Measurements from ENCODE around the gene MTA2.
A peak's percentile ranks its signal among the peaks of the same experiment; 100 is the strongest.
"Not testable (repeated sequence)": the region's sequence is repeated elsewhere in the genome, so short reads cannot be mapped to it uniquely, and the experiment has no call there.

The MTA2 gene

DNA sequence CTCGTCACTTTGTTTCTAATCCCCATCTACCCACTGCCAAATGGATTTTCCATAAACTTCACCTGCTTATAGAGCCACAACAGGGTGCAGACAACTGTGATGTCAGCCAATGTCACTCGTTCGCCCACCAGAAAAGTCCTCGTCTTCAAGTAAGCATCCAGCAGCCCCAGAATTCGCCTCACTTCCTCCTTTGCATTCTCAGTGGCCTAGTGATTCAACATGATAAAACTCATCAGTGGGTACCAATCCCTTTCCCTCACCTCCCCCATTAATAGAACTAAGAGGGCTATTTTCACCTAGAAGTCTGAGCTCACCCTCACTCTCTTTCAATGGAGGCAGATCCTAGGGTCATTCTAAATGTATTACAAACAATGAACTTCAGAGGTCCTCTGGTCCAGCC, 30.8 kb downstream of the MTA2 start:
- not testable (repeated sequence) for H3K4me1 ChIP-seq (ENCODE audit: control insufficient read depth, insufficient read depth, low read length)

GRCh38 chr11:62569611-62570010, 32.1 kb downstream of the MTA2 start:
- H3K4me1 ChIP-seq (ENCODE audit: control insufficient read depth, insufficient read depth, low read length), result peaks cover 7% of the 10 kb centered on the region
- H3K27me3 ChIP-seq (ENCODE audit: control insufficient read depth, insufficient read depth, low read length), result no peaks in the 10 kb centered on the region
- H3K9ac ChIP-seq (ENCODE audit: low read depth, low read length), result no peak overlapping the region
- H3K9me3 ChIP-seq (ENCODE audit: control insufficient read depth, insufficient read depth, low read length), result no peaks in the 10 kb centered on the region
- H3K36me3 ChIP-seq (ENCODE audit: control insufficient read depth, insufficient read depth, low read length), result peaks cover 71% of the 10 kb centered on the region
- no peak overlapping the region for H3K4me3 ChIP-seq (ENCODE audit: low read depth, low read length)

More for the DNA sequence above, 30.8 kb downstream of the MTA2 start:
- not testable (repeated sequence) for H3K9ac ChIP-seq (ENCODE audit: low read depth, low read length); H3K4me3 ChIP-seq (ENCODE audit: low read depth, low read length); H3K9me3 ChIP-seq (ENCODE audit: control insufficient read depth, insufficient read depth, low read length); H3K27me3 ChIP-seq (ENCODE audit: control insufficient read depth, insufficient read depth, low read length)
- H3K36me3 ChIP-seq (ENCODE audit: control insufficient read depth, insufficient read depth, low read length), result peaks cover 68% of the 10 kb centered on the region

GRCh38 chr11:62567018-62567633, 34.5 kb downstream of the MTA2 start:
- Histone ChIP-seq H3K9ac (ENCODE audit: low read depth, low read length) (no peak overlapping the region), H3K36me3 (ENCODE audit: control insufficient read depth, insufficient read depth, low read length) (peaks cover 73% of the 10 kb centered on the region), H3K4me1 (ENCODE audit: control insufficient read depth, insufficient read depth, low read length) (peaks cover 4% of the 10 kb centered on the region), H3K27me3 (ENCODE audit: control insufficient read depth, insufficient read depth, low read length) (no peaks in the 10 kb centered on the region), H3K9me3 (ENCODE audit: control insufficient read depth, insufficient read depth, low read length) (no peaks in the 10 kb centered on the region), H3K4me3 (ENCODE audit: low read depth, low read length) (no peak overlapping the region)

DNA sequence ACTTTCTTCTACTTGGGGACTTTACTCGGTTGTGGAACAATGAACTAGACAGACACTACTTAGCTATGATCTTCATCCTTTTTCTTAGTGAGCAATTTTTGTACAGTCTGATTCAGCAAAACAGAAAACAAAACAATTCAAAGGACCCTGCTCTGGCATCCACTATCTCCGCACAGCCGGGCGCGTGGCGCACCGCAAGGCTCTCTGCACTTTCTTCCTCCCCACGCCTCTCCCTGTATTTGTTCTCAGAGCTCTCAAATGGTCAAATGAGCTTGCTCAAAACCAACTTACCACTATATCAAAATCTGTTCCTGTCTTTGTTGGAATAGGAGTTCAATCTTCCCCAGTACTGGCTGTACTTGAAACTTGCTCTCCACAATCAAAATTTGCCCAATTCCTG, 35.4 kb downstream of the MTA2 start:
- Histone ChIP-seq H3K4me3 (ENCODE audit: low read depth, low read length) (no peak overlapping the region), H3K4me1 (ENCODE audit: control insufficient read depth, insufficient read depth, low read length) (peaks cover 2% of the 10 kb centered on the region), H3K27me3 (ENCODE audit: control insufficient read depth, insufficient read depth, low read length) (no peaks in the 10 kb centered on the region), H3K36me3 (ENCODE audit: control insufficient read depth, insufficient read depth, low read length) (peaks cover 65% of the 10 kb centered on the region), H3K9me3 (ENCODE audit: control insufficient read depth, insufficient read depth, low read length) (no peaks in the 10 kb centered on the region), H3K9ac (ENCODE audit: low read depth, low read length) (no peak overlapping the region)

- H3K36me3 ChIP-seq (ENCODE audit: control insufficient read depth, insufficient read depth, low read length), result peaks cover 56% of the 10 kb centered on the region
- no peaks in the 10 kb centered on the region for H3K9me3 ChIP-seq (ENCODE audit: control insufficient read depth, insufficient read depth, low read length)
- no peaks in the 10 kb centered on the region for H3K27me3 ChIP-seq (ENCODE audit: control insufficient read depth, insufficient read depth, low read length)
- no peak overlapping the region for H3K9ac ChIP-seq (ENCODE audit: low read depth, low read length)
- H3K4me3 ChIP-seq (ENCODE audit: low read depth, low read length), result no peak overlapping the region
- peaks cover 9% of the 10 kb centered on the region for H3K4me1 ChIP-seq (ENCODE audit: control insufficient read depth, insufficient read depth, low read length)
Observed at GRCh38 chr11:62565100-62565802, 36.4 kb downstream of the MTA2 start.

DNA sequence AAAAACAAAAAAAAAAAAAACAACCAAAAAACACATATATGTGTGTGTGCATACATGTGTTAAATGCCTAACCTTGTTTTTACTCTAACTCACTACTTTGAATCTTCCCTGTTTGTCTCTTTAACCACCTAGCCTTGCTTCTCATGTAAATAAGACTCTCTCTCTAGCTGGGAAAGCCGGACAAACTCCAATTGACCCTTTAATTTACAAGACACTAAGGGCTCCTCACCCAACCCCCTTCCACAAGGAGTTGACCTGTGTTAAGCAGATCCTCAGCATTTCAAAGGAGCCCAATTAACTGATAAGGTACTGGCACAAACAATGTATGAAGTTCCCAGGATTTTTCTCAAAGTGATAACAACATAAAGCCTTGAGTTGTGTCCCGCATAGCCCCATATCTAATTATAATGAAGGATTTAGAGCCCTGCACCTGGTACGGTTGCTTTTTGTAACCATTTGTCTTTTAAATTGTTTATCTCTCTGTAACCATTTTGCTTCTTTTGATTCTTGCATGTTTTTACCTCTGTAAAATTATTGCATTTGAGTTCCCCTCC, 39.9 kb downstream of the MTA2 start:
- not testable (repeated sequence) for H3K4me3 ChIP-seq (ENCODE audit: low read depth, low read length); H3K9me3 ChIP-seq (ENCODE audit: control insufficient read depth, insufficient read depth, low read length); H3K27me3 ChIP-seq (ENCODE audit: control insufficient read depth, insufficient read depth, low read length); H3K9ac ChIP-seq (ENCODE audit: low read depth, low read length)
- peaks cover 49% of the 10 kb centered on the region for H3K36me3 ChIP-seq (ENCODE audit: control insufficient read depth, insufficient read depth, low read length)
- peaks cover 28% of the 10 kb centered on the region for H3K4me1 ChIP-seq (ENCODE audit: control insufficient read depth, insufficient read depth, low read length)

DNA sequence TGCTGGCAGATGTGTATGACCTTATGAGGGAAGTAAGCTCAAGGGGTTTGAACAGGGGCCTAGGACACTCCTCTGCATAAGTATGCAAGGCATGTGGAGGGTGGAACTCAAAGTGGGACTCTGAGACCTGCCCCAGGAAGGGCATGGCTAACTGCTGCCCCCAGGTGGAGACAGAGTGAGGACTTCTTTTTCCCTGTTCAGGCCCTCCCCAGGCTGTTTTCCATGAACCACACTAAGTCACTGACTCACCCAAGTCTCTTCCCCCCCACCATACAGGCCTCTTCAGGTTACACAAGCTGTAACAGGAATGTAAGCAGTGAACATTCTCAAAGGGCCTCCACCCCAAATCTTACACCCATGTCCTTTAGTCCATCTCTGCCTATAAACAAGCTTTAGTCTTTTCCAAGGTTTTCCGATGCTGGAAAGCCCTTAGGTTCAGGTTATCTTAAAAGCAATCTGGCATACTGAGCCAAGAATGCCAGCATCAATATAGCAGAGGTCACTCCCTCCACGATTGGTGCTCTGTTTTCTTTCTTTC, 41.0 kb downstream of the MTA2 start:
- peaks cover 41% of the 10 kb centered on the region for H3K36me3 ChIP-seq (ENCODE audit: control insufficient read depth, insufficient read depth, low read length)
- H3K4me1 ChIP-seq (ENCODE audit: control insufficient read depth, insufficient read depth, low read length), result peaks cover 35% of the 10 kb centered on the region
- H3K4me3 ChIP-seq (ENCODE audit: low read depth, low read length), result peak overlapping the region; percentile 2
- H3K9me3 ChIP-seq (ENCODE audit: control insufficient read depth, insufficient read depth, low read length), result no peaks in the 10 kb centered on the region
- H3K27me3 ChIP-seq (ENCODE audit: control insufficient read depth, insufficient read depth, low read length), result no peaks in the 10 kb centered on the region
- no peak overlapping the region for H3K9ac ChIP-seq (ENCODE audit: low read depth, low read length)

GRCh38 chr11:62559626-62560025, 42.0 kb downstream of the MTA2 start:
- H3K4me3 ChIP-seq (ENCODE audit: low read depth, low read length); H3K9ac ChIP-seq (ENCODE audit: low read depth, low read length); H3K27me3 ChIP-seq (ENCODE audit: control insufficient read depth, insufficient read depth, low read length); H3K9me3 ChIP-seq (ENCODE audit: control insufficient read depth, insufficient read depth, low read length): not testable (repeated sequence)
- Histone ChIP-seq H3K36me3 (ENCODE audit: control insufficient read depth, insufficient read depth, low read length) (peaks cover 36% of the 10 kb centered on the region), H3K4me1 (ENCODE audit: control insufficient read depth, insufficient read depth, low read length) (peaks cover 41% of the 10 kb centered on the region)

DNA sequence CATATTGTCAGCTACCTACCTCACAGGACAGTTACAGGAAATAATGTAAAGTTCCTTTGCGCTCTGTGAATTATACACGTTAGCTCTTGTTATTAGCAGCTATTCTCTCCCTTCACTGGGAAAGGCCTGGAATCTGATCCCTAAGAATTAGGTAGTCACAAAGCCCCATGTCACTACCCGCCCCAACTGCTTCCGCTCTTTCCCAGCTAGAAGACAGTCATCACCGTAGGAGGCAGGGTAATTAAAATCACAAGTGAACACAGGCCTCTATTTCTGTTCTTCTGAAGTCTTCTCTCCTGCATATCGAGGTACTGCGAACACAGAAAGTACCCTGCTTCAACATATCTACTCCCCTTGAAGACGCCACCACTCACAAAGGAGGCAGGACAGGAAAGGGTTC, 42.5 kb downstream of the MTA2 start:
- H3K36me3 ChIP-seq (ENCODE audit: control insufficient read depth, insufficient read depth, low read length), result peaks cover 36% of the 10 kb centered on the region
- H3K4me3 ChIP-seq (ENCODE audit: low read depth, low read length), result no peak overlapping the region
- no peaks in the 10 kb centered on the region for H3K9me3 ChIP-seq (ENCODE audit: control insufficient read depth, insufficient read depth, low read length)
- no peak overlapping the region for H3K9ac ChIP-seq (ENCODE audit: low read depth, low read length)
- peaks cover 43% of the 10 kb centered on the region for H3K4me1 ChIP-seq (ENCODE audit: control insufficient read depth, insufficient read depth, low read length)
- no peaks in the 10 kb centered on the region for H3K27me3 ChIP-seq (ENCODE audit: control insufficient read depth, insufficient read depth, low read length)

GRCh38 chr11:62558669-62559068, 43.0 kb downstream of the MTA2 start:
- H3K36me3 ChIP-seq (ENCODE audit: control insufficient read depth, insufficient read depth, low read length), result peaks cover 30% of the 10 kb centered on the region
- no peaks in the 10 kb centered on the region for H3K9me3 ChIP-seq (ENCODE audit: control insufficient read depth, insufficient read depth, low read length)
- H3K4me1 ChIP-seq (ENCODE audit: control insufficient read depth, insufficient read depth, low read length), result peaks cover 46% of the 10 kb centered on the region
- no peaks in the 10 kb centered on the region for H3K27me3 ChIP-seq (ENCODE audit: control insufficient read depth, insufficient read depth, low read length)
- no peak overlapping the region for H3K4me3 ChIP-seq (ENCODE audit: low read depth, low read length)
- no peak overlapping the region for H3K9ac ChIP-seq (ENCODE audit: low read depth, low read length)

- H3K4me1 ChIP-seq (ENCODE audit: control insufficient read depth, insufficient read depth, low read length), result peaks cover 58% of the 10 kb centered on the region
- peaks cover 26% of the 10 kb centered on the region for H3K36me3 ChIP-seq (ENCODE audit: control insufficient read depth, insufficient read depth, low read length)
- no peak overlapping the region for H3K4me3 ChIP-seq (ENCODE audit: low read depth, low read length)
Observed at GRCh38 chr11:62556875-62557631, 44.6 kb downstream of the MTA2 start.

More at GRCh38 chr11:62556875-62557631, 44.6 kb downstream of the MTA2 start:
- Histone ChIP-seq H3K27me3 (ENCODE audit: control insufficient read depth, insufficient read depth, low read length) (no peaks in the 10 kb centered on the region), H3K9me3 (ENCODE audit: control insufficient read depth, insufficient read depth, low read length) (no peaks in the 10 kb centered on the region), H3K9ac (ENCODE audit: low read depth, low read length) (peak overlapping the region; percentile 63)
